GM21619 (cell line): ENCODE measurements around the gene DHX15.

Experiments used
- ATAC-seq: cut with Tn5 transposase; IDR thresholded peaks from one replicate; pipeline ENCODE4 v1.9.1; 2021; ENCODE audit not compliant: unreplicated experiment

Gene DHX15

DNA sequence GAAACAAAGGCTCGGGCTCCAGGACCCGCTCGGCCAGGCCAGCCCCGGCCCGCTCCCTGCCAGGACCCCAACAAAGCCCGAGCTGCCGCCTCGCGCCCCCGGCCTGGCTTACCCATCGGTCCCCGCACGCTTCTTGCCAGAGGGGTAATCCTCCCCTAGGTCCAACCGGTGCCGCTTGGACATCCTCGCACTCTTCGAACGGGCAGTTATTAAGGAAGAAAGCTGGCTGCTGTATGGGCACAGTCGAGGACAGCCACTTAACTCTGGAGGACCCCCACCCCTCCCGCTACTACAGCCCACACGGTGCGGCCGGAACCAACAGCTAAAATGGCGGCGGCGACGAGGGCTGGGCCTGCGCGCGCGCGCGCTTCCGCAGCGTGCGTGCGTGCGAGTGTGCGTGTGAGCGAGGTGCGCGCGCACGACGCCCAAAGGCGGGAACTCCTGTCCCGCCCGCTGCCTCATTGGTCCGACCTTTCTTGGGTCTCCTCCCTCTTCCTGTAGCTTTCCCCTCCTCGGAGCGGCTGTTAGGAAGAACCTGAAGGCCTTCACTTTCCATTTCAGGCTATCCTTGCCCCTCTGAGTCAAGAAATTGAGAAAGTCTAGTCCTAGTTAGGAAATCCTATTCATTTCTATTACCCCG is at the start of gene DHX15:
DHX15 (minus strand) TSS at position 344 of the 640 bp plus-strand sequence; CDS start at position 183, 161 bp downstream.
- ATAC-seq = peak; percentile 83

DNA sequence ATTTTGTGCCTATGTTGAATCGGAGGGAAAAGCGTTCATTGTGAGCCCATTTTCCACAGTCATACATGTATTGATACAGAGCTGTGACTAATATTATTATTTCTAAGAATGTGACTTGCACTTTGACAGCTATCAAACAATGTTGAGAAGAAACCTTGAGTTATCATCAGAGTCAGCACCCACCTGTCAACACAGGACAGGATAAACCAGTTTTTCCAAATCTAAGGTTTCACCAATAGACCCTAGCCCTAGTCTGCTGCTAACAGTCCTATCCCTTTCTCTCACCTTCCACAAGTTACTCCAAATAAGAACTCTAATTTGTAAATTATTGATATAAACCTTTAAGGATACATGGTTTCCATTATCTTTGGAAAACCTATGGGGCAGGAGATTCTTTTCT is 47.7 kb upstream of the DHX15 start:
- ATAC-seq = no peak

- ATAC-seq = no peak
Measured at GRCh38 chr4:24630937-24631336, 46.6 kb upstream of the DHX15 start.

GRCh38 chr4:24625091-24625490 is 40.7 kb upstream of the DHX15 start:
- ATAC-seq = no peak

GRCh38 chr4:24624381-24624780 is 40.0 kb upstream of the DHX15 start:
- ATAC-seq = no peak

DNA sequence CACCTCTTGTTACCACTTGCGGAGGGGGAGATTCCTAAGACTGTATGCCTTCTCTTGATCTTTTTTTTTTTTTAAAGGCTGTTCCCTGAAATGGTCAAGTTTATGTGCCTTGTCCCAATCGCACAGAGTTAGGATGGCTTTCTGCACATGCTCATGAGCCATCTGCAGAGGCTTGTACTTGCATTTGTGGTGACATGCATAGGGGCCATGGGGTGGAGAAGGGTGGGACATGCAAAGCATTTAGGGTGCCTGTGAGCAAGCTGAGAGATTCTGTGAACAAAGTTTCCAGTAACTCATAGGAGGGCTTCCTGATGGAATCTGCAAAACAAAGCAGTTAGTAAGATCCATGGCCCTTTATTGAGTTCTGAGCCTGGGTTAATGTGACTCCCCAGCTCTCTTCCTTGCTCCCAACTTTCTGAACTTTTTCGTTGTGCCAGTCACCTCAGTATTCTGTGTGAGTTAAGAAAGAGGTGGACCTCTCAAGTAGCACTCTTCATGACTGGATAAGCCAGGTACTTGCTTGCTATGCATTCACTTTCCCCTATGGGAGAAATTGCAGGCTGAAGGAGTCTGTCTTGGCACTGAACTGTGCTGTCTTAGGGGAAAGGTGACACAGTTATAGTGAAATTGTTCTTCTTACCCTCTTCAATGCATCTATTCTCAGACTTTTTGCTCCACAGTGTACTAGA is 37.9 kb upstream of the DHX15 start:
- no peak for ATAC-seq

DNA sequence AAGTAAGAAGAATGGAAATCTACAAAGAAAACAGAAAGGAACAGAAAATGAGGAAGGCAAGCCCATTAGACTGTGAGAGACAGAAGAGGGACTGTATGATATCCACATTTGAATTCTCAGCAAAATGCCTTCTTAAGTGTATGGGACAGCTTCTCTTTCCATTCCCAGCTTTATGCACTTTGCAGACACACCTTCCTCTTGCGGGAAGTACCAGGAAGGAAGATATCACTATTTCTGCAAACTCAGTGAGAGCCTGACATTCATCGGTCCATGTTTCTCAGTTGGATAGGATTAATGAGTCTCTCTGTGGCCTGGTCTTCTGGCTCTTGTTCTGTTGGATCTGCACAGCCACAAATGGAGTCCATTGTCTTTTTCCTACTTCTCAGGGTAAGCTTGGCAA is 31.6 kb upstream of the DHX15 start:
- ATAC-seq = no peak

GRCh38 chr4:24614881-24615280 is 30.5 kb upstream of the DHX15 start:
- no peak for ATAC-seq

- ATAC-seq = no peak
Measured at GRCh38 chr4:24613502-24613901, 29.1 kb upstream of the DHX15 start.

- no peak for ATAC-seq
Measured at GRCh38 chr4:24611575-24611974, 27.2 kb upstream of the DHX15 start.

DNA sequence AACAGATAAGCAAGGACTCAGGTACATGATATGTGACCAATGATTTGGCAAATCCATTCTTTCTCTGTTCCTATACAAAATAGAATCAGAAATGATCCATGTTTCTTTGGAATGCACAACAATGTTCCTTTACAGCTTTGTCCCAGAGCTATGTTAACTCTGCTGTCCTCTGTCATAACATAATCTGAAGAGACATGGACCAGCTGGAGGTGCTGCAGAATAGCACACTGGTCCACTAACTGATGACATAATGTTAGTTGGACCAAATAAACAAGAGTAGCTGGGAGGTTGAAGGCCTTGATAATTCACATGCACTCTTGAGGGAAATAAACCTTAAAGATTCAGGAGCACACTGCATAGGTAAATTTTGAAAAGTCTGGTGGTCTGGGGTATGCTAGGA is 23.0 kb upstream of the DHX15 start:
- no peak for ATAC-seq

DNA sequence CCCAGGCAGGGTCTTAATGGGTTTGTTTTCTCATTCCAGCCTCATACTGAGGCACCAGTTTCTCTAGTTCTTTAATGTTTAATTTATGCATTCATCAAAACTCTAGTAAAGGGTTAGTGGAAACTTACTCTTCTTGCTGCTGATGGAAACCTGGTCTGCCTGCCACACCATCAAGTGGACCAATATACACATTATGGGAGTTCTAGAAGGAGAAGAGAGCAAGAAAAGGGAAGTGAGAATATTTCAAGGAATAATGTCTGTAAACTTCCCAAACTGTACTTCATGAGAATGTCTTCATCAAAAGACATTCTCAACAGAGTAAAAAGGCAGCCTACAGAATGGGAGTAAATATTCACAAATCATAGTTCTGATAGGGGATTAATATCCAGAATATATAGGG is 20.9 kb upstream of the DHX15 start:
- ATAC-seq = no peak

GRCh38 chr4:24604558-24605214 is 20.3 kb upstream of the DHX15 start:
- ATAC-seq = no peak

- ATAC-seq = no peak
Measured at GRCh38 chr4:24603343-24603742, 19.0 kb upstream of the DHX15 start.

GRCh38 chr4:24601121-24601520 is 16.8 kb upstream of the DHX15 start:
- ATAC-seq = no peak

- ATAC-seq = no peak
Measured at GRCh38 chr4:24599275-24599674, 14.9 kb upstream of the DHX15 start.

DNA sequence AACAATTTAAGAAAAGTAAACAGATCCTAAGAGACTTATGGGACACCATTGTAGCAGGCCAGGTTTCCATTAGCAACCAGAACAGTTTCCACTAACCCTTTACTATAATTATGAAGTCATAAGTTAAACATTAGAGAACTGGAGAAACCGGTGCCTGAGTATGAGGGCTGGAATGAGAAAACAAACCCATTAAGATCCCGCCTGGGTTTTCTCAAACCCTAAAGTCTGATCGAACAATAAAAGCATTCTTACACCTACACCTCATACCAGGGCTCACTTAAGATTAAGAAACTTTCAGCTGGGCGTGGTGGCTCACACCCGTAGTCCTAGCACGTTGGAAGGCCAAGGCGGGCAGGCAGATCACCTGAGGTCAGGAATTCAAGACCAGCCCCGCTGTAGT is 13.7 kb upstream of the DHX15 start:
- ATAC-seq = no peak

- no peak for ATAC-seq
Measured at GRCh38 chr4:24595659-24596058, 11.3 kb upstream of the DHX15 start.

DNA sequence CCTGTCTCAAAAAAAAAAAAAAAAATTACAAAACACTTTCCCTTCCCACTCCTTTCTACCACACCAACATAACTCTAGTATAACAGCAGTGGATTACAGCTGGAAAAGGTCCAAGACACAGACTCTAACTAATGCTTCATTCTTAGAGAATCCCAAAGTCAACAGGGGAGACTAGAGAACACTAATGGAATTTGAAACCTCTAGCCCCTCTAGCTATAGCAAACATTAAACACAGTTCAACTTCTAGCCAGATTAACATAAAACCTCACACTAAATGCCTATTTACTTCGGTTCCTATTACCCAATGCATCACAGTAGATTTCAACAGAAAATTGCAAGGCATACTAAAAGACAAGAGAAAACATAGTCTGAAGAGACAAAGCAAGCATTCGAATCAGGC is 10.5 kb upstream of the DHX15 start:
- ATAC-seq = no peak

- ATAC-seq = peak; percentile 56
Measured at GRCh38 chr4:24589448-24589847, 5.1 kb upstream of the DHX15 start.

DNA sequence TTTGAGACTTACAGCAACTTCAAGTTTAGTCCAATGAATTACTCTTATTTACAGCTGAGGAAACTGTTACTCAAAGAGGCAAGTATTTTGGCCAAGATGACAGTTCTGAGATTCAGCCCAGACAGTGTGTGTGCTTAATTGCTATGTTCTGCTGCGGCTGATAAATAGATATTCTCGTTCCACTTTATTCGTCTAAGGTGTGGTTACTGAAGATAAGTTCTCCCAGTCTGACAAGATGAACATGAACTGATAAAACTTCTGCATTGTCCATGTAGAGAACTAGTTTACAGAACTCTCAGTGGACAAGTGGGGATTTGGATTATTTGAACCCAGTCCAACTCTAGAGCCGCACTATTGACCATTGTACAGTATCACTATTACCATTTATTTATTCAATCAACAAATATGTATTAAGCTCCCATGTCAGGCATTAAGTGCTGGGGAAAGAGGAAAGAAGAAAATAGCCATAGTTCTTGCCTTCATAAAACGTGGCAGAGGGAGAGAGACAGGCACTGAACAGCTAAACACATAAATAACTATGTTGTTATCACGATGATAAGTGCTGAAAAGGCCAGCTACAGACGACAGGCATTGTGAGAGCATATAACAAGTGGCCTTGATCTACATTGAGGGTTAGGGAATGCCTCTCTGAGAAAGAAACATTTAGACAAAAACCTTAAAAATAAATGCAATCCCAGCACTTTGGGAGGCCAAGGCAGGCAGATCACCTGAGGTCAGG is 4.0 kb upstream of the DHX15 start:
- no peak for ATAC-seq
